Renal pelvis (tissue), 12 donors: ENCODE results near the gene SCGB3A2. TPM values are rescaled to one million over a fixed set of nuclear protein-coding genes. Genes with fewer than 3 reads are reported as not detected.

Experiments
- DNase-seq: peaks from one replicate; pipeline ENCODE4 v3.0.0-alpha.2; 2013
- long read RNA-seq, 16 experiments: transcript quantifications; one replicate each; lab custom pipeline, GENCODE V29; 2026
- polyA plus RNA-seq, 3 donors: library from polyadenylated mRNA; unstranded; fragments of 120-200 nt; gene quantifications; one replicate each; pipeline ENCODE4 v1.2.1, GENCODE V29; 2013; ENCODE audit not compliant: insufficient read length in 3 of 3

SCGB3A2 gene, protein sequence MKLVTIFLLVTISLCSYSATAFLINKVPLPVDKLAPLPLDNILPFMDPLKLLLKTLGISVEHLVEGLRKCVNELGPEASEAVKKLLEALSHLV
- polyA plus RNA-seq = under 1 TPM in 2 of 3 donors, not detected in 1; 0.48 to 0.95 TPM
- long read RNA-seq, donor 1 = 0 reads
- long read RNA-seq, donor 2 = 0 reads
- long read RNA-seq, donor 3 = 0 reads
- long read RNA-seq, donor 4 = 0 reads
- long read RNA-seq, donor 5 = 0 reads
- long read RNA-seq, donor 6 = 0 reads
- long read RNA-seq, donor 7 = 0 reads
- long read RNA-seq, donor 8 = 0 reads
- long read RNA-seq, donor 9 = 0 reads
- long read RNA-seq, donor 10, transcript SCGB3A2-201 (3 exons, 515 nt) = major isoform, 18 of 26 reads
- long read RNA-seq, donor 10, partial matches to known transcripts = 8 of 26 reads
- long read RNA-seq, donor 10, other reads (novel, unspliced or antisense) = 0 of 26 reads
- long read RNA-seq, donor 11 = 0 reads
- long read RNA-seq, donor 12 = 0 reads
- long read RNA-seq, donor 13, partial matches to known transcripts = 0 of 3 reads
- long read RNA-seq, donor 13, other reads (novel, unspliced or antisense) = 0 of 3 reads
- long read RNA-seq, donor 14 = 0 reads
- long read RNA-seq, donor 15 = 0 reads
- long read RNA-seq, donor 16 = 0 reads

DNA sequence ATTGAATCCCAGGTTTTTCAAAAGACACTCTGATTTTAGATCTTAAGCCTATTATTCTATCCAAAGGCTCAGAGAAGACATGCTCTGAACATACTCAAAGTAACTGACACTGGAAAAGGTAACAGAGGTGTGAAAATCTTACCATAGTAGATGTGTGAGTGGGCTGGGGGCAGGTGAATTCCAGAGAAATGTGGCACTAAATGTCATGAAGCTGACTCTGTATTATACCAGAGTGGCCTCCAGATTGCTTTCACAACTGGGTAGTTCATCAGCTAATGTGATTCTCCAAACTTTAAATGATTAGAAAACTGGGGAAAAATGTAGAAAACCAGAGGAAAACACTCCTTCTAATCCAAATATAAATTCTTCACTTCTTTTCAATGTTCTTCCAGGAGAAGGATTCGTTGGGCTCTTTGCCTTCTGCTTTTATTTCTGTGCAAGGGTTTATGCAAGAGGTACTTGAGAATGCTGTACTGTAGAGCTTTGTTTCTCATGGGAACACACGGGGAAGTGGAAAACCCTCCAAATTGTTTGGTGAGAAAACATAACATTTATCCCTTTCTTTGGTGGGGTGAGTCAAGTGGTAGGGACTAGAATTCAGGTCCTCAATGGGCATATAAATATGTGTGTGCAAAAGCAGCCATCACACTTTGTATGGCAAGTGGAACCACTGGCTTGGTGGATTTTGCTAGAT, at the start of gene SCGB3A2:
Gene SCGB3A2, plus strand, starts transcription at position 646 of the 694 bp plus-strand sequence. CDS start 93 bp downstream, outside the sequence.
- no peak for DNase-seq

DNA sequence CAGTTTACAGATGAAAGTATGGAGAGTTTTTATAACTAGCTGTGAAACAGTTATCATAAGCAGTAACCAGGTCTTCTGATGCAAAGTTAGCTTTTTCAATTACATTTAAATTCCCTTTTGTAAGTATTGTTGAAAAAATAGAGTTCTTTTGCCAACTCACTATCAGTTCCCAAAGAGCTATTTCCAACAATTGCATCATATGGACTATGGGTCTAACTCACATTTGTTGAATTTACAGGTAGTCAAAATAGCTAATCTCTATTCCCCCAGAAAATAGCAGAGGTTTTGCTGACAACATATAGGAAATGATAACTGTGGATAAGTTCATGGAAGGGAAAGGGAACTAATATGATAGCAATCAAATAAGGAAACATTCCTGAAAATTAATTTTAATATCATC, 48.5 kb upstream of the SCGB3A2 start:
- DNase-seq = no peak

DNA sequence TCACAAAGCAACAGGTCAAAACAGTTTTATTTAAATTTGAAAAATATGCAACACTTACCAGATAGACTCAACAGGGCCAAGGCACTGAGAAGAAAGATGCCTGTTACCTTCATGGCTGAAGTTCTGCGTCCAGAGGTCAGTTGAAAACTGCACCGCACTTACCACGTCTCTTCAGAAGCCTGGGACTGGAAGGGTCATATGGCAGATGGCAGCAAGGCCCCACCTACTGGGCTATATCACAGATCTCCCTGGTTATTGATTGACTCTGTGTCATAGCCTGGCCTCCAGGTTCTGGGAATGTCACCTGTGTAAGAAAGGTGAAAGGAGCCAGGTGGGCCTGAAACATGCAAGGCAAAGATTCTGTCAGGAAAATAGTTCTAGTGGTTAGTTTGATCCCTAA, 47.0 kb upstream of the SCGB3A2 start, which contains the start of gene SPINK1:
Gene SPINK1, minus strand, starts transcription at position 207 of the 400 bp plus-strand sequence. Its CDS starts 94 bp downstream, at position 113.
- no peak for DNase-seq

- DNase-seq = no peak
These were observed 46.0 kb upstream of the SCGB3A2 start for GRCh38 chr5:147832541-147832940.

- no peak for DNase-seq
These were observed 43.1 kb upstream of the SCGB3A2 start for GRCh38 chr5:147835386-147835798.

DNA sequence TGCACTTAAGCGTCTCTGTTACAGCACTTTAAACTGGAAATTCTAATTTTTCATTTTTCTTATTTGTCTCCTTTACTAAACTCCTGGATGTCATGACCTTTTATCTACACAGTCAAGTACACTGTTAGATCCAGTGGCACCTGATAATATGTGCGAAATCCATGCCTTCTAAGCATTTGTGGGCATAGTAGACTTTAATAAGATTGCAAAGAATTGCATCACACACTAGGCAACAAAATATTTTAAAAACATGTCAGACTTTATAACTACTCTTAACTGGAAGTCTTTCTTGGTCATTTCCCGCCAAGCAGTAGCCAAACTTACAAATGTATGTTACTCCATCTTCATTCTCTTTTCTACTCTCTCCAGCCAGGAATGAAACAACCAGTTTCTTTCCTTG, 42.1 kb upstream of the SCGB3A2 start:
- DNase-seq = no peak

GRCh38 chr5:147842869-147843268, 35.6 kb upstream of the SCGB3A2 start:
- no peak for DNase-seq

GRCh38 chr5:147844846-147845245, 33.7 kb upstream of the SCGB3A2 start:
- no peak for DNase-seq

GRCh38 chr5:147845618-147846017, 32.9 kb upstream of the SCGB3A2 start:
- DNase-seq = no peak

DNA sequence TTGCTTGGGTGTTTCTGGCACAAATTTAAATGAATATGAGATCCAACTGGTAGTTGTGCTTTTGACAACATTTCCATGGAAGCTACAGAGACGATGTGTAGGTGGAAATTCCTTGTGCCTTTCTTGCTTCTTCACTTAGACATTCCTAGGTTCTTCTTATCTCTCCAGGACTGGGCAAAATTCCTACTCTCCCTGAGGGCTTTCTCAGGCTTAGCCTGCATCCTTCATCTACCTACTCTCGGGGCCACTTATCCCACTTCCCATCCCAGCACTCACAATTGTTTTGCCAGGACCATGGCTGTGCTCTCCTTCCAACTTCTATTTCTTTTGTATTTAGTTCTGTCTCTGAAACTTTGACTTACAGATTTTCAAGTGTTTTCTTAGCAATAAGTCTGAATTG, 29.3 kb upstream of the SCGB3A2 start:
- no peak for DNase-seq

DNA sequence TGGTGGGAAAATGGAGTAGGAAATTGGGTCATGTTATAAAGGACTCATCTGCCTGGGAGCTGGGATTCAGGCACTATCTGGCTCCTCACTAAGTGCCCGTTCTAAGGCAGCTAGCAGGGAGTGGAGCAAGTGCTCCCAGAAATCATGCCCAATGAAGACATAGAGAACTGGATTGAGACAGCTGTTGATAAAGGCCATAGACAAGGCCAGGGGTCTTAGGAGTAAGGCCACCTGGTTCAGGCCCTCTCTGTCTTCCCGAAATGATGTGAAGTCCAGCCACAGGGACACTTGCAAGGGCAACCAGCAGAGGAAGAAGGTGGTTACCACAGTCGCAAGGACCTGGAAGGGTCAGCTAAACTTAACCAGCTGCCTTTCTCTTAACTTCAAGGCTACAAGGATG, 26.9 kb upstream of the SCGB3A2 start:
- no peak for DNase-seq

DNA sequence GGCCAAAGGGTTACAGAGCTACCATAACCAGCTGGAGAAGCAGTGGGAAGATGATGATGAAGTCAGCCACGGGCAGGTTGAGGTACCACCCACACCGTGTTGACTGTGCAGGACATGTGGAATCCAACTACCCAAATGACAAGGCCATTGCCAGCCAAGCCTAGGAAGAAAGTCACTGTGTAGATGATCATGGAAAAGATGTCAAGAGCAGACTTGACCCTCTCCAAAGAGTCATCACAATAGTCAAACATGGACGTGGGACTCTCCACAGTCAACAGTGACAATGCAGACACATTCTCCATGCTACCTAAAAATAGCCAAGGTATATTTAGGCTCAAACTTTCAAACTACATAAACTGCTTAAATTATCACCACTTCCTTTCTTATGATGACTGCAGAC, 26.1 kb upstream of the SCGB3A2 start:
- DNase-seq = no peak

DNA sequence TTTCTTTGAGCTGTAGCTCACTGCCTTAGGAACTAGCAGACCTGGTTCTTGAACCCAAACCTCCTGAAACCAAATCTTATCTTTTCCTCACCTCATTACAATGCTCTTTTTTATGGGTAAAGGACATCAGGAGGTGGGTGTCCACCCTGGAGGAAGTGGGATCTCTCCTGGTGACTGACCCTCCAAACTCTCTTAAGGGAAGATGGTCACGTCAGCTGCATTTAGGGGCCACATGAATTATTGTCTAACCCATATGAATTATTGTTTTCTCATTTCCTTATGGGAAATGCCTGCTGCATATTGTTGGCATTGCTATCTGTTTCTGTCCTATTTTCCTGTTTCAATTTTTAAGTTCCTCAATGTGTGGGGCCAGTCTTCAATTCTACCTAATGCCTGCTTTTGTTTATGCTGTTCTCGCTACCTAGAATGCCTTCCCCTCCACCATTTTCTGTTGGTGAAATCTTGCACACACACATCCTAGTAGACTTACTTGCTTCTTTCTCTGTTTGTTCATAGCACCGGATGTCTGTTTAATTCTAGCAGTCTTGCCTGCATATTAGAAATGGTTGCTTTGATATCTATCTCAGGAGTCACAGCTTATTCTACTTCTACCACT, 25.0 kb upstream of the SCGB3A2 start:
- no peak for DNase-seq

DNA sequence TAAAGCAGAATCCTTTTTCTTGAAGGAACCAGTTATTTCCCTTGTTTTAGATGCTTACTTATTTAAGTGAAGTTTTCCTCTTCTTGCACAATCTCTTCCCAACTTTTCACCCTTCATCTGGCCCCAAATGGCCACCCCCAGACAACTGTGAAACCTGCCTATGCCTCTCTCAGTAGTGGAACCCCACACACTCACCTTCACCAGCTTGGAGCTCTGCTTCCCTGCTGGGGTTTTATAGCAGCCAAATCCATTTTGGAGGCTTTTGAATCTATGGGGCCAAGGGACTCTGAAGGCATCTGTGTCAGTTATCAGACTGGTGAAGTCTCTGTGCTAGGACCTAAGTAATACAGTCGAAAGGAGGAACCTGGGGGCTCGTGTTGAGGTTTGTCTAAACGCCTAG, 24.2 kb upstream of the SCGB3A2 start:
- DNase-seq = no peak

DNA sequence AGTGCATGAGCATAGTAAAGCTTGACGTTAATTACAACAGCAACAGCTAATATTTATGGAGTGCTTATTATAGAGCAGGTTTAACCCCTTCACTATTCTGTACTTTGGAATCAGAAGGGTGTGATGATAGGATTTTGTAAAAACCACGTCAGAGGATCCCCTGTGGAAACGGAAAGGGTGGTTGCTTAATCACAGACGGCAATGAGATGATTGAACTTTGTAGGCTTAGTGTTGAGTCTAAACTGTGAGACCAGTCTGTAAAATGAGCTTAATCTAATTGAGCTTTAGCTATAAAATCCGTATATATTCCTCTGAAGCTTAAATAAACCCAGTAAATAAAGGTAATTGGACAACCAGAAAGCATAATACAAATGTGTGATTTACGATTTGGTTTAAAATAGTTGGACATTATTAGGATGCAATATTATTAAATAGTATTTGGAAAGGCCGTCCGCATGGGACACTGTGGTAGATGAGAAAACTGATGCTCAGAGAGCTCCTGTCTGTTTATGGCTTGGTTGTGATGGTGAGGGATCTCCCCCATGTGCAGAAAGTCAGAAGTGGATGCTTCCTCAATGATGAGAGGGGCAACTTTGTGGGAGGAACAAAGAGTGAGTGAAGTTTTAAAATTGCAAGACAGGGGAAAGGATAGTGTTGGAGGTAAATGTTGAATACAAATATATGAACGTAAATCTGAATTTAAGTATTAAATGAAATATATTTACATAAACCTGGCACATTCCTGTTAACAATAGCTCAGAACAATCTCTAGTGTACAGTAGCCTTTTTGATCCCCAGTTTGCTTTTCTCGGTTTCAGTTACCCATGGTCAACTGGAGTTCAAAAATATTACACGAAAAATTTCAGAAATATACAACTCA, 23.4 kb upstream of the SCGB3A2 start:
- DNase-seq = no peak

- no peak for DNase-seq
These were observed 22.8 kb upstream of the SCGB3A2 start for GRCh38 chr5:147855774-147856069.

- no peak for DNase-seq
These were observed 21.7 kb upstream of the SCGB3A2 start for GRCh38 chr5:147856801-147857200.

DNA sequence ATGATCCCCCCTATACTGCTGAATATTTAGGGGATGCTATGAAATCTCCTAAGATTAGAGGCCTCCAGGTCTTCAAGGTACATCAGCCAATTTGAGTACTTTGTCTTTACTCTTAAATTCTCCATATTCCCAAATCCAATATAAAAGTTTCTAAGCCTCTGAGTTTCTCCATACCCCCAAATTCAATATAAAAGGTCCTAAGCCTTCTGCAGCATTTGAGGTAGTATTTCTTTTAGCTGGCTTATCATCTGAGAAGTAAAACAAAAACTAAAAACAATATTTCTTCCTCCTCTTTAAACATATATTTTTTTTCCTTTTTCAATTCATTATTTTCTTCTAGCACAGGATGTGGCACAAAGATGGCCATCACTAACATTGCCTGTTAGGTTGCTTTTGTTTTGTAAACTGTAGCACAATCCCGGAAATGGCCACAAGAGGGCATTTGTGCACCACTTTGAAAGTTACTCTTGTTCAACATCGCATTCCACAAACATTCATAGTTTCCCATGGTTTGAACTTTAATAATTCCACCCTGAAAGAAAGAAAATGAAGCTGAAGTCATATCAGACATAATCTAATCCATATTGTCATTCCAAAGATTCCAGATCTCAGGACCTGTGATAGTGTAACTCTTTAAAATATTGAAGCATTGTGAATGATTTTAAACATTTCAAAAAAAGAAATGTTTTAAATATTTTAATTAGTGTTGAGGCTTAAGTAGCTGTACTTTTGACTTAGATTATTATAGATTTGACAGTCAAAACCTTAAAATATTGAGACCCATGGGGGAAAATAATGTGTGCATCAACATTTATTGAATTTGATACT, 21.0 kb upstream of the SCGB3A2 start:
- peak; percentile 51 for DNase-seq

DNA sequence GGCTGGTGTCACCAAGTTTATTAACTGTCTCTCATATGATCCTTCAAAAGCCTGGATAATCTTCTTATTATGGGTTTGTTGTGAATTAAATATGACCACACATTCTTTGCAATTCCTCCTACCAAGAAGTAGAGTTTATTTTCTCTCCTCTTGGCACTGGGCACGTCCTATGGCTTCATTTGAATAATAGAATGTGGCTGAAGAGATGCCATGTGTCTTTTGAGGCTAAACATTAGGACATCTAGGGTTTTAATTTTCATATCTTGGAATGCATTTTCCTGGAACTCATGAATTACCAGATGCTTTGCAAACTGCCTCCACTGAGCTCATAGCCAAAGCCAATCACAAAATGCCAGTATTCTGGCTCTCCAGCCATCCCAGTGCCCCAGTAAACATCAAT, 19.9 kb upstream of the SCGB3A2 start:
- DNase-seq = no peak

DNA sequence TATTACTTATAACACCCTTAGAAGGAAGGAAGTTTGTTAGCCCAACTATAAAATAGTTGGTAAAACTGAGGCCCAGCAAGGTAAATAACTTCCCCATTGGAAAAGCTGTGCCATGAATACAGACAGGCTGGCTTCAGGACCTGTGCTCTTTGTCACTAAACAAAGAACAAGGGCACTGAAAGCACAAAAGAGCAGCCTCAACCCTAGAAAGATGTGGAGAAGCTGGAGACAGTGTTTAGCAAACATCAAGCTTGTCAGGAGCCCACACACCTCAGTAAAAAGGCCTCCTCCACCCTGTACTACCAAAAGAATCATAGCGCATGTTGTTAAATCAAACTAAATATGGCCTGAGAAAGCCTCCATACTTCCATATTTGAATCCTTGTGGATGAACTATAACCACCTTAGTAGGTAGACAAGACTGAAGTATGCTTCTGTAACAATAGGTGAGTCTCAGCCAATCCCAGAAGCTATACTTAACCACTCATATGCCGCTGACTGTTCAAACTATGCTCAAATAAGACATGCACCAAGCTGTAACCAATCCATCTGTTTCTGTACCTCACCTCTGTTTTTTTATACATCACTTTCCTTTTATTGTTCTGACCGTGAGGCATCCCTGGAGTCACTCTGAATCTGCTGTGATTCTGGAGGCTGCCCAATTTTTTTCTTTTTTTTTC, 18.4 kb upstream of the SCGB3A2 start:
- no peak for DNase-seq
